NCI-H2171 treated with DMSO at 0.1 percent for 48 hours (cell line): Measurements from ENCODE around the gene EYA2.

ENCODE experiments used
- DNase-seq: peaks from one replicate; lab custom pipeline; 2025; lab: John Stamatoyannopoulos, UW

The EYA2 gene

GRCh38 chr20:47007826-47008655 is 113.4 kb downstream of the EYA2 start:
- peak; percentile 82 for DNase-seq

GRCh38 chr20:47008842-47009518 is 114.3 kb downstream of the EYA2 start:
- DNase-seq: no peak

DNA sequence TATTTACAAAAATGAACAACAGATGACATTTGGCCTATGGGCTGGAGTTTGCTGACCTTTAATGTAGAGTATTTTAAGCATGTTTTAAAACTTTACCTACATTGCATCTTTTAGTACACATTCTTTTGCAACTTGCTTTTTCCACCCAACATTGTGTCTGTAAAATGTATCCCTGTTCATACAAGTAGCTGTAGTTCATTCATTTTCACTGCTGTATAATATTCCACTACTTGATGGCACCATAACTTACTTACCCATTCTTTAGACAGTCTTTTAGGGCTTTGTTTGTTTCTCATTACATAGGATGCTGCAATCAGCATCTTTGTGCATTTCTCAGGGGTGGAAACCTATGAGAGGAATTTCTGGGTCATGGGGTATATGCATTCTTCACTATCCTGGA is 115.1 kb downstream of the EYA2 start:
- DNase-seq: no peak

- DNase-seq: no peak
Measured at GRCh38 chr20:47011984-47012383, 117.3 kb downstream of the EYA2 start.

DNA sequence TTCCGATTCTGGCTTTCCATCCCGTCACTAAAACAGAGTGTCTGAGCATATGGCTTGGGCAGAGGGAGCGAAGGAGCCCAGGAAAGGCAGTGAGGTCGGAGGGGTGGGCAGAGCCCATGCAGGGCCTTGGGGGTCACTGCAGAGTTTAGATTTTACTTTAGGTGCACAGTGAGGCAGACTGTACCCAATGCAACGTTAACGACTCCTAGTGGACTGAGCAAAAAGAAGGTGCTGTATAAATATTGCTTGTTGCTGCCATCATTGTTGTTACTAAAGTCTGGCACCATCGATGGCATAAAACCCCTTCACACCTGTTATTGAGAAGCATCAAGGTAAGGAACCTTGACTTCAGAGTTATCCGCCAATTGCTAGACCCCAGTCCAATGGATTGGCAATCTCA is 119.0 kb downstream of the EYA2 start:
- DNase-seq: no peak

DNA sequence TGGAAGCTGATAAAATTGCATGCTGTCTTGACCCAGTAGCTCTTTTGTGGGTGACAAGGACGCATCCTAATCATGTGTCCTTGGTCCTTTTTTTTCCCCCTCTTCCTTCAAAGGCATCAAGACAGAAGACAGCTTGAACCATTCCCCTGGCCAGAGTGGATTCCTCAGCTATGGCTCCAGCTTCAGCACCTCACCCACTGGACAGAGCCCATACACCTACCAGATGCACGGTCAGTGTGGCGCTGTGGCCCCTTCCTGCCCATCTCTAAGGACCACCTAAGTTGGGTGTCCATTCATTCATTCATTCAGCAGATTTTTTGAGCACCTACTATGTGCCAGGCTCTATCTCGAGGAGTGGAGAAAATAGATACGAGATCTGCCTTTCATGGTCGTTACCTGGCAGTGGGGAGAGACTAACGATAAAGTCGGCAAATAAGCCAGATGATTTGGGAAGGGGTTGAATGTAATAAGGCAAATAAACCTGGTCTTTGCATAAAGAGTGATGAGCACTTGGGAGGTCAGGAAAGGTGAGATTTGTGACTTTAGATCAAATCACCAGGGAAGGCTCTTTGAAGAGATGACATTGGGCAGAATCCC is 121.5 kb downstream of the EYA2 start:
- no peak for DNase-seq

- DNase-seq: no peak
Measured at GRCh38 chr20:47018381-47018780, 123.7 kb downstream of the EYA2 start.

- DNase-seq: peak; percentile 95
Measured at GRCh38 chr20:47019121-47019824, 124.6 kb downstream of the EYA2 start.

DNA sequence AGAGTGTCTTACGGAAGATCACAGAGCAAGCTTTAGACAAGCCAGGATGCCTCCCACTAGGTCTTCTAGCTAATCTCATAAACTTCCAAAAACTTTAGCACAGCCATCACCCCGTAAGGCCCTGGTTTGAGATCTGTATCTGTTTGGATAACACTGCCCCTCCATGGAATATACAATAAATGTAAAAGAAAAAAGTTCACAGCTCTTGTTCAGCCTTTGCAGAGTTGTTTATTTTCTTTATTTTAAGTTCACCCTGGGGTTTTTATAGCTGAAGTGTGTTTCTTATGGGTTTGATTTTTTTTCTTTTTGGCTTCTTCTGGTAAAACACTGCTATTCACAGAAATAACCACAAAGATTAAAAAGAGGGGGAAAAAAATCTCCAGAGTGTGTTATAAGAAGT is 125.6 kb downstream of the EYA2 start:
- DNase-seq: no peak

DNA sequence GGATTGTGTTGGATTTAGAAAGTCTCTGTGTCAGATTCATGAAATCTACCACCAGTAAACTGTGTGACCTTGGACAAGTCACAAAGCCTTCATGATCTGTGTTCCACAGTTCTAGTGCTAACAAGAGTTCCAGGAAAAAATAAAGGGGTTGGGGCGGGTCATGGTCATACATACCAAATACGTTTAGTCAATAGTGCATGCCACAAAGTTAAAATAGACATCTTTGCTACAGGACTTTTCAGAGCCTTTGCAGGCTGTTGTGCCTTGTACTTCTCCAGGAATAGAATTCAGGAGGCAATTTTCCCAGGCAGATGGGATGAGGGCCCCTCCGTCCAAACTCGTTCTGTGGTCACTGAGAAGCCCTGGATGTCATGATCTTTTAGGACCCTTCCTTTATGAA is 127.2 kb downstream of the EYA2 start:
- DNase-seq: no peak

DNA sequence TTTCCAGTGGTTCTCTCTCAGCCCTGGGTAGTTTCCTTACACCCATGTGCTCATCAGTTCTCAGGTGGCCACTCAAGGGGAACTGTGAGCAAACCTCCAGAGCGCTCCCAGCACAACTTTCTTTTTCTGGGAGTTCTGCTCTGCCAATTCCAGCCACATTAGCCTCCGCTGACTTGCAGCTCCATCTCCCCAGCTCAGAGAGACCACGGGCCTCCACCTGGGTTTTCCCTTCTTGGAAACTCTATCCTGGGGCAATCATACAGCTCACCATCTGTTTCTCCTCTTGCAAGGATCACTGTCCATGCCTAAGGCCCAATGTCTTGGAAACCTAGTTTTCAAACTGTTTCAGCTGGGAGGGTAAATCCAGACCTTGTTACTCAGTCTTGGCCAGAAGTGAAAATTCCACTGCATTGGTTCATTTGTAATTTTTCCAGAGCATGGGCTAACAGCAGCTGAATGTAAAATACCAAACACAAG is 129.9 kb downstream of the EYA2 start:
- peak; percentile 75 for DNase-seq

- DNase-seq: no peak
Measured at GRCh38 chr20:47027042-47027441, 132.4 kb downstream of the EYA2 start.

DNA sequence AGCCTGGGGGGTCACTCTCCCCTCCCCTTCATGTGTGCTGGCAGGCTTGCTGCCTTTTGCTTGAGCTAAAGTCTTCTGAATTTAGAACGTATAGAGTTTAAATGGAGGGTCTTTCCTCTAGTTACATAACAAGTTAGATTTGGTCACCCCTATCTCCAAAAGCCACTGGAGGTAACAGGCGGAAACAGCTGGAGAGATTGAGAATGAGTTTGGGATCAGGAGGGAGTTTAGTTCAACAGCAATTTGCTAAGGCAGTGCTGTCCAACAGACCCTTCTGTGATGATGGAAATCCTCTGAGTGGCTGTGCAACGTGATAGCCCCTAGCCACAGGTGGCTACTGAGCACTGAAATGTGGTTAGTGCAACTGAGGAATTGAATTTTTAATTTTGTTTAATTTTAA is 132.8 kb downstream of the EYA2 start:
- DNase-seq: no peak

DNA sequence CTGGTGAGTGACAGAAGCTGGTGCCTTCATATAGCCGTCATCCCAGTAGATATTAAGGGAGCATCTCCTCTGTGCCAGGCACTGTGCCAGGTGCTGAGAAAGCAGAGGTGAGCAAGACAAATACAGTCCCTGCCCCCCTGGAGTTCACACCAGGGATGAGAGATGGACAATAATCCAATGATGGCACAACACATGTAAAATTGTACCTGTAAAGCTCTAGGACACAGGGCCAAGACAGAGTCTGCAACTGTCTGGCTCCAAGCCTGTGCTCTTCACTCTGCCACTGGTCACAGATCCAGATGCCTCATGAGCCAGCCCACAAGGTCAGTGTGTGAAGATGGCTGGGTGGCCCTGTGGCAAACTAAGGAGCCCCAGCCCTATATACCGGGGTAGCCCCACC is 133.8 kb downstream of the EYA2 start:
- DNase-seq: no peak

DNA sequence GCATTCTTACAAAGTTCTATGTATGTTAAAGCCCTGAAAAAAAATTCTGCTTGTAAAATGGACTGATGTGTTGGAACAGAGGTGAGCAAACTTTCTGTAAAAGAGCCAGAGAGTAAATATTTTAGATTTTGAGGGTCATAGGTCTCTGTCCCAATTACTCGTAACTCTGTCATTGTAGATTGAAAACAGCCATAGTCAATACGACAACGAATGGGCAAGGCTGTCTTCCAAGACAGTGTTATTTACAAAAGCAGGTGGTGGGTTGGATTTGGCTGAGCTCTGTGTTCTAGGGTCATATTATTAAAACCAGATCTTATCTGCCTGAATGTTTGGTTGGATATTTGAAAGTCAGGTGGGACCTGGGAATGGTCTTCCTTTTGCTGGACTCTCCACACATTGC is 135.2 kb downstream of the EYA2 start:
- DNase-seq: no peak

- no peak for DNase-seq
Measured at GRCh38 chr20:47030271-47030810, 135.7 kb downstream of the EYA2 start.

DNA sequence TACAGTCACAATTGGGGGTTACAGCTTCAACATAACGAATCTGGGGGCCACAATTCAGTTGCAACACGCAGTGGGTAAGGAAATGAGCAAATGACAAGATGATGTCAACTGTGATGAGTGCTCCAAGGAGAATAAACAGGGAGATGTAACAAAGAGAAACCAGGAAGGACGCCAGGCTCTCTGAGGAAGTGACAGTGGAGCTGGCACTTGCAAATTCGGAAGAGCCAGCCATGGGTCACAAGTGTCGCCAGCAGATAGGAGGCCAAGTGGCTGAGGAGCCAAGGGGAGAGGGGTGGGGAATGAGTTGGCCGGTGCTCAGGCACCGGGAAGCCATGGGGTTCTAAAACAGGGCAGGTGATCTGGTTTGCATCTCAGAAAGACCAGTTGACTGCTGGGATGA is 136.4 kb downstream of the EYA2 start:
- no peak for DNase-seq

- peak; percentile 28 for DNase-seq
Measured at GRCh38 chr20:47031821-47032220, 137.2 kb downstream of the EYA2 start.

DNA sequence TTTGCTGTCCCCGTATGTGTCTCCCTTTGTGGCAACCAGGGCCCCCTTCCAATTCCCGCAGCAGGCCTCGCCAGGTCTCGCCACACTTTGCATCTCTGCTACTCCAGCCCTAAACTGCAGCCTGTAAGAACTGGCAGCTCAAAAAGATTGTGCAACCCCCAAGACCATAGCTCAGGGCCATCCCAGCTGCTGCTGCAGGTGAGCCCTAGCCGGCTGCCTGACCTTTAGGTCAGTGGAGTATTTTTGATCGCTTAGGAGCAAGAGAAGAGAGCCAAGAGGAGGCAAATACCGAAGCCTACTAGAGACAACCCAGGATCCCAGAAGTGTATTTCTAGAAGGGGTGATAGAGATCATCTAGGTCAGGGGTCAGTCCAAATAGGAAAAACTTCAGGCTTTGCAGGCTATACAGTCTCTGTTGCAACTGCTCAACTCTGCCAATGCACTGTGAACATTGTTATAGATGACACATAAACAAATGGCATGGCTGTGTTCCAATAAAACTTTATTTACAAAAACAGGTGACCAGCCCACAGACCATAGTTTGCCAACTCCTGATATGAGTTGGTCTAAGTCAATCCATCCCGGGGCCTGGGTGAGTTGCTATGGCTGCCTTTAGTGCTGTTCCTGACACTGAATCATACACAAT is 138.4 kb downstream of the EYA2 start:
- no peak for DNase-seq

GRCh38 chr20:47033665-47034064 is 139.0 kb downstream of the EYA2 start:
- DNase-seq: no peak

GRCh38 chr20:47035026-47035590 is 140.5 kb downstream of the EYA2 start:
- no peak for DNase-seq
